ENCODE data around the gene WIPF2. TPM values are rescaled to one million over a fixed set of nuclear protein-coding genes. Genes with fewer than 3 reads are reported as not detected.

WIPF2 gene
- total RNA-seq, 1 experiment from 2014 or later, result 5.1 TPM

- no peak for DNase-seq (ENCODE audit: low read depth, low spot score)
- in situ Hi-C loops (cut with HindIII; ENCODE audit: low pct_unique_long_range_greater_than_20kb, low sequenced_read_pairs), result no loop called here
Measured at GRCh38 chr17:40327244-40327729, 108.2 kb downstream of the WIPF2 start.

DNA sequence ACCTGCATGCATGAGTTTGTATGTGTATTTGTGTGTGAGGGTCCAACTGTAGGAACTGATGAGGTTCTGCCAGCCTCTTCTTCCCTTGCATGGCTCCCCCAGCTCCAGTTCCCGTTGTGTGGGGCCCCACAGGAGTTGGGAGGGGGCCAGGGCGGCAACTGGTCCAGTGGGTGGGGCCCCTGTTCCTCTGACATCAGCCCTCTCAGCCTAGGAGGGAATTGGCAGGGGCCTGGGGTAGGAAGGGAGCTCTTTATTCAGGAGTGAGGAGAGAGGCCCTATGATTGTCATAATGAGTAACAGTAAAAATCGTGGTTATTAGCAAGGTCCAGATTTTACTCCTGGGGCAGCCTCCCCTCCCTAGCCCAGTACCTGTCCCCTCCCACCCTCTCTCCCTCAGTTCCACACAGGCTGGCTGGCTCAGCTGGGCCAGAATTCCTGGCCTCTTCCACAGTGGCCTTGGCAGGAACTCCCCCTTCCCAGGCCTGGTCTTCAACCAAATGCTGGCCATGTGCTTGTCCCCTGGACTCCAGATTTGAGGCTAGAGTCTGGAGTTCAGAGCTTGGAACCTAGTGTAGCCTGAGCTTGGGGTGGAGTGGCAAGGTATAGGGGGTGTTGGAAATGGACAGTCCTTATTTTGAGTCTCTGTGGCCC is 108.8 kb downstream of the WIPF2 start:
- no peak for DNase-seq (ENCODE audit: low read depth, low spot score)
- in situ Hi-C loops (cut with HindIII; ENCODE audit: low pct_unique_long_range_greater_than_20kb, low sequenced_read_pairs), result no loop called here

DNA sequence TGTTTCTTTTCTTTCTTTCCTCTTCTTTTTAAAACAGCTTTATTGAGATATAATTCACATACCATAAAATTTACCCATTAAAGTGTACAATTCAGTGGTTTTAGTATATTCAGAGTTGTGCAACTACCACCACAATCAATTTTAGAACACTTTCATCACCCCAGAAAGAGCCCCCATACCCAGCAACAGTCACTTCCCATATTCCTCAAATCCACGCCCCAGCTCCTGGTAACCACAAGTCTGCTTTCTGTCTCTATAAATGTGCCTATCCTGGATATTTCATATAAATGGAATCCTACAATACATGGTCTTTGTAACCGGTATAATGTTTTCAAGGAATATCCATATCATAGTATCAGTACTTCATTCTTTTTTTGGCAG is 109.3 kb downstream of the WIPF2 start:
- no peak for DNase-seq (ENCODE audit: low read depth, low spot score)
- in situ Hi-C loops (cut with HindIII; ENCODE audit: low pct_unique_long_range_greater_than_20kb, low sequenced_read_pairs), result no loop called here

DNA sequence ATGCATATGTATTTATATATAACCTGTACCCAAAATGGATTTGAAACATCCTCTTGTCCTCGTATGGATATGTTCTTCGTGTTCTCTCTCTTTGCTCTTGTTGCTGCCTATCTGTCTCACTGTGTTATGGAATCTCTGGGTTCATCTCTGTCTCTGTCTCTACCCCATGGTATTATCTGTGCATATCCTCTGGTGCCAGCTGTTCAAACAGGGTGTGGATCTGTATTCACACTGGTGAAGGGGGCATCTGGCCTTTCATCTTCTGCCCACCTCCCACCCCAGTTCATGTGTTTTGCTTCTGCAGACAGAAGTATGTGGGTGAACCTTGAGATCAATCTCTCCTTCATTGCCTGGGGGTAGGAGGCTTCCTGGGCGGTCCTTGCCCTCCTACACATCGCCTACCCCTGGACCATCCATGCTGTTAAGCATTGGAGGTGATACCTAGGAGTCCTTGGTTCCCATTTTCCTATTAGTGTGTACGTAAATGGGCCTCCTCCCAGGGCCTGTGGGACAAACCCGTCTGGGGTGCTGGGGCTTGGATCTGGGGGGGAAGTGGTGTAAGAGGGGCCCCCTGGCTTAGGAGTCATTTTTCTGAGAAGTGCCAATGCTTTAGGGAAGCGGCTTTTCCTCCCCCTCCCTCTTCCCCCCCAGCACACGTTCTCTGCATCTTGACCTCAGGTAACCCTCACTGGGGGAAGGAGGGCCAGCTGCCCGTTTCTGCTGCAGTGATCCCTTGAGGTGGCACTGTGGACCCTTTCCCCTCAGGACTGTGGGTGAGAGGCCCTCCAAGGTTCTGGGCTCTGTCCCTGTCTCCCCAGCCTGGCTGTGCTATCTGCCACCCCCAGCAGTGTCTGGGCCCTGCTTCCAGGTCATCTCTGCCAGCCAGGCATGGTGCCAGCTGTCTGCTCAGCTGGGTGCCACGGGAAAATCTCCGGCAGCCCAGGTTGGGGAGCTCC is 111.0 kb downstream of the WIPF2 start:
- in situ Hi-C loops (cut with HindIII; ENCODE audit: low pct_unique_long_range_greater_than_20kb, low sequenced_read_pairs), result no loop called here
- no peak for DNase-seq (ENCODE audit: low read depth, low spot score)

DNA sequence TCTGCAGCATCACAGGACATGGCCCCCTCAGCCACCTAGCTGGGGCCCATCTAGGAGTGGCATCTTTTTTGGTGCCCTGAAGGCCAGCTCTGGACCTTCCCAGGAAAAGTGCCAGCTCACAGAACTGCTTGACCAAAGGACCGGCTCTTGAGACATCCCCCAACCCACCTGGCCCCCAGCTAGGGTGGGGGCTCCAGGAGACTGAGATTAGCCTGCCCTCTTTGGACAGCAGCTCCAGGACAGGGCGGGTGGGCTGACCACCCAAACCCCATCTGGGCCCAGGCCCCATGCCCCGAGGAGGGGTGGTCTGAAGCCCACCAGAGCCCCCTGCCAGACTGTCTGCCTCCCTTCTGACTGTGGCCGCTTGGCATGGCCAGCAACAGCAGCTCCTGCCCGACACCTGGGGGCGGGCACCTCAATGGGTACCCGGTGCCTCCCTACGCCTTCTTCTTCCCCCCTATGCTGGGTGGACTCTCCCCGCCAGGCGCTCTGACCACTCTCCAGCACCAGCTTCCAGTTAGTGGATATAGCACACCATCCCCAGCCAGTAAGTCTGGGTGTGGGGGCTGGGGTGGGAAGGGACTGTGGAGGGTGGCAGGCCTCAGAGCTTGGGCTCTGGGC is 111.9 kb downstream of the WIPF2 start:
- in situ Hi-C loops (cut with HindIII; ENCODE audit: low pct_unique_long_range_greater_than_20kb, low sequenced_read_pairs), result no loop called here

DNA sequence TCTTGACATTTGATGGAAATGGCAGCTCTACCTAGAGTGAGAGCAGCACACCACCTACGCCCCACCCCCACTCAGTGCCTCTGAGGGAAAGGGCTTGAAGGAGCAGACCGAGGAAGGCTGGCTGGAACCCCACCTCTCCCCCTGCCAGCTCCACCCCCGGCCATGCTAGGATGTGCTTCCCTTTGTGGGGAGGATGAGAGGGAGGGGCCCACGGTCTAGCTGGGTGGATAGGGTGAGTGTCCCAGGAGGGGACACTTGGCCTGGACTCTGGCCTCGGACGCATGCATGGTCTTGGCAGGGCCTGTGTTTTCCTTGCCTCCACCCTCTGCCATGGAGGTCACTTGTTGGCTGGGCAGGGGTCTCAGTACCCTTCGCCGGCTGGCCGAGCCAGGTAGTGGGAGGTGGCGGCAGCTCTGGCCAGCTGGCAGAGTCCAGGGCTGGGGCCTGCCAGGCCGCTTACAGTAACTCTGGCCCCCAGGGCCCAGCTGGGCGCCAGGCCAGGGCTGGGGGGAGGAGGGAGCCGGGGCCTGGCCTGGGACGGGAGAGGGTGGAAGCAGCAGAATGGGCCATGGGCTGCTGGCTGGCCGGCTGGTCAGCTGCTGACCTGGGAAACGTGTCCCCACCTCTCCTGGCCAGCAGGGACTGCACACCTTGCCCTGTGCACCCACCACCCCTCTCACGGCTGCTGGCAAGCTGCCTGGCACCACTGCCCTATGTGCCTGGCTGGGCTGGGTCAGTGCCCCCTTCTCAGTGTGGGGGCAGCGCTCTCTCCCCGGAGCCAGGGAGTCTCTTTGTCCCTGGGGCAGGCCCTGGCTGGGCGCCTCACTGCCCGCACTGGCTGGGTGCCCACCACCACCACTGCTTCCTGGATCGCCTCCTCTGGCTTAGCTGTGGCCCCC is 112.9 kb downstream of the WIPF2 start:
- no peak for DNase-seq (ENCODE audit: low read depth, low spot score)
- in situ Hi-C loops (cut with HindIII; ENCODE audit: low pct_unique_long_range_greater_than_20kb, low sequenced_read_pairs), result no loop called here

More for the DNA sequence above, 111.9 kb downstream of the WIPF2 start:
- DNase-seq (ENCODE audit: low read depth, low spot score), result no peak

Small RNA genes lying within 50 kb of the gene (small RNA-seq; reads per million reads assigned to genes)
- 0 reads per million in 2 experiments for gene MIR6867

Other genes with a start within 250 kb of the WIPF2 start
- gene PSMD3, start 238.5 kb upstream of the WIPF2 start, total RNA-seq (2014; rRNA removed; shearing (Covaris generic)), result 125 and 129 TPM in 2 replicates
- gene CSF3, start 203.9 kb upstream of the WIPF2 start, total RNA-seq (2014; rRNA removed; shearing (Covaris generic)), result not detected in 2 replicates
- gene MED24, start 164.9 kb upstream of the WIPF2 start, total RNA-seq (2014; rRNA removed; shearing (Covaris generic)), result 29.6 and 34.0 TPM in 2 replicates
- gene THRA, start 156.3 kb upstream of the WIPF2 start, total RNA-seq (2014; rRNA removed; shearing (Covaris generic)), result 14.3 and 15.9 TPM in 2 replicates
- gene NR1D1, start 118.7 kb upstream of the WIPF2 start, total RNA-seq (2014; rRNA removed; shearing (Covaris generic)), result 2.1 and 2.4 TPM in 2 replicates
- gene MSL1, start 97.3 kb upstream of the WIPF2 start, total RNA-seq (2014; rRNA removed; shearing (Covaris generic)), result 43.3 and 48.9 TPM in 2 replicates
- 26.4 and 32.0 TPM in 2 replicates for gene CASC3, start 78.8 kb upstream of the WIPF2 start, total RNA-seq (2014; rRNA removed; shearing (Covaris generic))
- gene RAPGEFL1, start 41.8 kb upstream of the WIPF2 start, total RNA-seq (2014; rRNA removed; shearing (Covaris generic)), result 1.9 and 2.4 TPM in 2 replicates
- 54.7 TPM in 2 replicates for gene CDC6, start 68.6 kb downstream of the WIPF2 start, total RNA-seq (2014; rRNA removed; shearing (Covaris generic))
- gene RARA, start 89.9 kb downstream of the WIPF2 start, total RNA-seq (2014; rRNA removed; shearing (Covaris generic)), result 7.6 and 9.0 TPM in 2 replicates
- not detected in 2 replicates for gene GJD3, start 145.4 kb downstream of the WIPF2 start, total RNA-seq (2014; rRNA removed; shearing (Covaris generic))
- gene TOP2A, start 198.6 kb downstream of the WIPF2 start, total RNA-seq (2014; rRNA removed; shearing (Covaris generic)), result 114 and 117 TPM in 2 replicates
- gene IGFBP4, start 224.1 kb downstream of the WIPF2 start, total RNA-seq (2014; rRNA removed; shearing (Covaris generic)), result 24.5 and 25.0 TPM in 2 replicates